ENCODE results near the gene ONECUT3.
A peak's percentile ranks its signal among the peaks of the same experiment; 100 is the strongest.
"Not testable (repeated sequence)": the region's sequence is repeated elsewhere in the genome, so short reads cannot be mapped to it uniquely, and the experiment has no call there.

Gene ONECUT3

DNA sequence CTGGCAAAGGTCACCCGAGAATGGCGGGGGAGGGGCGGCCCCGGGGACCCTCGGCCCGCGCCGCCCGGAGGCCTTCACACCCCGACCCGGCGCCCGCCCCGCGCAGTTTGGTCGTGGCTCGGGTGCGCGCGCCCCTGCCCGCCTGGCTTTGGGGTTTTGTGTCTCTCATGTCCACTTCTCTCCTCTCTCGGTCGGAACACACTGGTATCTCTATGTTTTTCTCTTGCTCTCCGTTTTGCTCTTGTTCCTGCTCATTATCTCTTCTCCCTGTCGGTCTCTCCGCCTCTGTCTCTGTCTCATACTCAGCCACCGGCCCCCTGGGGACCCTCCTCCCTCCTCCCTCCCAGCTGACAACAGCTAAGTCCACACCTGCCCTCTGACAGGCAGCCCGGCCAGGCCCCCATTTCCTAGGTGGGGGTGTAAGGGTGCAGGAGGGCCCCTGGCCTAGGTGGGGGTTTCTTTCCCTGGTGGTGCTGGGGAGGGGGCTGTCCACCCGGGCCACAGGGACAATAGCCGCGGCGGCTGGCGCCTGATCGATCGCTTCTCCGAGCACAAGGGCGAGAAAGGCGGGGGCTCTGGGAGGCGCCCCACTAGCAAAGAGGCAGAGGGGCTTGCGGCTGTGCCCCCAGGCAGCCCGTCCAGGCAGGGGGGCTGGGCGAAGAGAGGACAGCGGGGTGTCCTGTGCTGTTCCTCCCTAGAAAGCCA is 2.3 kb downstream of the ONECUT3 start:
- DNase-seq (ENCODE audit: low spot score) = no peak

DNA sequence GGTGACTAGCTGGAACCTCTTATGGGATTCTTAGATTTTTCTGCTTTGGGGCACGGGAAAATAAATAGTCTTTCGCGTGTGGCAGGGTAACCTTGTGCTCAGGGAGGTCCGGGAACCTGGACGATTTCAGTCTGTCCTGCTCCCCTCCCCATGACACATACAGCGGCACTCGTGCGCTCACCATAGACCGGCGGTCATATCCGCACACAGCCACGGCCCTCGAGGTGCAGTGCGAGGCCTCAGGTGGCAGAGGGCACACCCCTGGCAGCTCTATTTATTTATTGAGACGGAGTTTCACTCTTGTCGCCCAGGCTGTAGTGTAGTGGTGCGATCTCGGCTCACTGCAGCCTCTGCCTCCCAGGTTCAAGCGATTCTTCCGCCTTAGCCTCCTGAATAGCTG is 3.0 kb downstream of the ONECUT3 start:
- DNase-seq (ENCODE audit: low spot score) = no peak

DNA sequence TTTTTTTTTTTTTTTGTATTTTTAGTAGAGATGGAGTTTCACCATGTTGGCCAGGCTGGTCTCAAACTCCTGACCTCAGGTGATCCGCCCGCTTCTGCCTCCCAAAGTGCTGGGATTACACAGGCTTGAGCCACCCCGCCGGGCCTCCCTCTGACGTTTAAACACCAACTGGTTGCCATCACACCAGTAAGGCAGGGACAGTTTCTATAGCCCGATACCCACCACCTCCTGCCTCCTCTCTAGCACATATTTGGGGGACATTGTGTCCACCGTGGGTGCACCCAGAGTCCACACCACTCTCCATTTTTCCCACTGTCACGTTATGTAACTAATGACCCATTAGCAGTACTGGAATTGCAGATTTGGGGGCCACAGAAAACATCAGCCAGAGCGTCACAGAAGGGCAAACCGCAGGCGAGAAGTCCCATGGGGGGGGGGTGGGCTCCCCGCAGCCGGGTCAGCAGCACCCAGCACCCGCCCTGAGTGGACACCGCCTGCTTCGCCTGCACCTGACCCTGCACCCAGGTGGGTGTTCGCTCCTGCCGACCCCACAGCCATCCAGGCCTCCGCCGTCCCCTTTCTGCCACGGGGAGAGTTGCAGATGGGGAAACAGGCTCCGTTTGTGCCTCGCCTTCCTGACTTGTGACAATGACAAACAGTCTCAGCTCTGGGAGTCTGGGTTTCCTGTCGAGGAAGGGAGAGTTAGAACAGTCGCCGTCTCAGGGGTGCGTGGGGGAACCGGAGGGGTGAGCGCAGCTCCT is 3.6 kb downstream of the ONECUT3 start:
- no peak for DNase-seq (ENCODE audit: low spot score)

DNA sequence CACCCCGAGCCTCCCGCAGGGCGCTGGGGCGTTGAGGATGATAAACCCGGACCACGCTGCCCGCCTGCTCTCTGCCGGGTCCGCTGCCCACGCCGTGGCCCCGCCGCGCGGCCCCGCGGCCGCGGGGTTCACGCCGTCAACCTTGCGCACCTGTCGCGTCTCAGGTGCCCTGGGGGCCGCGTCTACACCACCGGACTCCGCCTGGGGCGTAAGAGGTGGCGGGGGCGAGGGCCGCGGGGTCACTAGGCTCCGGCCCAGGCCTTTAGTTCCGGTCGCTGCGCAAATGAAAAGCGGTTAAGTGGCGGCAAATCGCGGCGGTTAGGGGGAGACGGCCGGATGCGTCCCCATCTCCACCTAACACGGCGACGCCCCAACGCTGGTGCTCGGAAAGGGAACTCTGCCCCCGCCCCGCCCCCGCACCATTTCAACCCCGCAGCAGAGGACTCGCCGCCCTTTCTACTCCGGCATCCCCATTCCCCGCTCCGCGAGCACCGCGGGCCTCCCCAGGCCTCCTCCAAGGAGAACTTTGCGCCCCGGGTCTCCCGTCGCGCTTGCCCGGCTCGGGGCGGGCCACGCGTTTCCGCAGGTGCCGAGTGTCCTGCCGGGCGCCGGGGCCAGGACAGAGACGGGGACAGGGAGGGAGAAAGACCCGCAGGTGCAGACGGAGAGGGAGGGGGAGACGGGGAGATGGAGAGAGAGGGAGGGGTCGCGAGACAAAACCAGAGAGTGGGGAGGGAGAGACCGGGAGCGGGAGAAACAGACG is 4.3 kb downstream of the ONECUT3 start:
- no peak for DNase-seq (ENCODE audit: low spot score)

DNA sequence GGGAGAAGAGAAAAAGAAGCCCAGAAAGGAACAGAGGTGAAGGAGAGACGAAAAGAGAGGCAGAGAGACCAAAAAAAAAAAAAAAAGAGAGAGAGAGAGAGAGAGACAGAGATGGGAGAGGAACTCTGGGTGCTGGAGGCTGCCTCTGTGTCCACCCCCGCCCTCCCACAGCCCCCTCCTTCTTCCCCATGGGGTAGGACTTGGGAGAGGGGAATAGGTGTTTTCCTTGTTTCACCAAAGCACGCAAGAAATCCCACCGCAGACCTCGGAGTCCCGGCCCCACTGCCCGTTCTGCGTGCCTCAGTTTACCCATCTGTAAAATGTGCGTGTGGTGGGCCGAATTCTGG is 4.9 kb downstream of the ONECUT3 start:
- DNase-seq (ENCODE audit: low spot score) = no peak

DNA sequence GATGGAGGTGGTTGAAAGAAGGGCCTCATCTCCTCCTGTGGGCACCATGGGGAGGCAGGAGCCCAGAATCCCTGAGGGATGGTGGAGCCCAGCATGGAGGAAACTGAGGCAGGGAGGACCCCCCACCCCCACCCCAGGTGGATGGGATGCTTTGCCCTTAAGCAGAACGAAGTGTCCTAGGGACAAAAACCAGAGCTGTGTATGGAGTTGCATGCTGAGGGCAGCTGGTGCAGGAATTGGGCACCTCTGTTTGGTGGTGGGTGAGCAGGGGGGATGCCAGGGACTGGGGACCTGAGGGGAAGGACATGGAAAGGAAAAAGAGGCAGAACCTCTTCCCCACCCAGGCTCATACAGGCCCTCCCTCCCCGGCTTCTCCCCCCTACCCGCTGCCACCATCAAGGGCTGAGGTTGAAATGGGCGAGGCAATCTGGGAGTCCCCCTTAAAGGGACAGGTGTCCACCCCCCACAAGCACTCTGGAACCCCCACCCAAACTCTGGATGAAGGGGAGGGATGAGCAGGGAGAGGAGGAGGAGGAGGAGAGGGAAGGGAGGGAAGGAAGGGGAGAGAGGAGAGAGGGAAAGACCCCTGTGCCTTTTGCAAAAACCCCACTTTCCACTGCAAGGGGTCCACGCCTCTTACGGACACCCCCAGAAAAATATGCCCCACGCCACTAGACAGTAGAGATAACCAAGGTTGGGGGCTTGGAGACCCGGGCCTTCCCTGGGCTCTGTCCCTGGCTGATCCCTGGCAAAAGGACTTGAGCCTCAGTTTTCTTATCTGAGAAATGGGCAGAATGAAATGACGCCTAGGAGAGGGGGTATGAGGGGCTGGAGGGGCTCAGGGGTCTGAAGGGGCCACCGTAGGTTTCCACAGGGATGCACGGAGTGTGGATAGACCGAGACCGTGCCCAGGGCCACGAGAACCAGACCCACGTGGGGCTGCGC is 5.9 kb downstream of the ONECUT3 start:
- DNase-seq (ENCODE audit: low spot score) = no peak

DNA sequence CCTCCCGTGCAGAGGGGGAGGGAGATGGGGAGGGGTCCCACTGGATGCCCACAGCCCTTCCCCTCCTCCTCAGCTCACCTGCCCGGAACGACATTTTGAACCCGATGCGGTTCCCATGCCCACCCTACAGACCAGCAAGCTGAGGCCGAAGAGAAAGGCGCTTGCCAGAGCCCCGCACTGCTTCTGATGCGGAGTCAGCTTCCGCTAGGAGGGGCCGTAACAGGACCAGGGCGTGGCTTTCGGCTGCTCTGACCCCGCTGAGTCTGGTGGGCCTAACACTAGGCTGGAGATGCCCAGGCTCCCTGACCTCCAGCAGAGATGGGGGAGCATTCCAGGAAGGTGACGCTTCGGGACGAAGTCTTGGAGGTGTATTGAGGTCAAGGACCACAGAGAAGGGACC is 6.7 kb downstream of the ONECUT3 start:
- no peak for DNase-seq (ENCODE audit: low spot score)

DNA sequence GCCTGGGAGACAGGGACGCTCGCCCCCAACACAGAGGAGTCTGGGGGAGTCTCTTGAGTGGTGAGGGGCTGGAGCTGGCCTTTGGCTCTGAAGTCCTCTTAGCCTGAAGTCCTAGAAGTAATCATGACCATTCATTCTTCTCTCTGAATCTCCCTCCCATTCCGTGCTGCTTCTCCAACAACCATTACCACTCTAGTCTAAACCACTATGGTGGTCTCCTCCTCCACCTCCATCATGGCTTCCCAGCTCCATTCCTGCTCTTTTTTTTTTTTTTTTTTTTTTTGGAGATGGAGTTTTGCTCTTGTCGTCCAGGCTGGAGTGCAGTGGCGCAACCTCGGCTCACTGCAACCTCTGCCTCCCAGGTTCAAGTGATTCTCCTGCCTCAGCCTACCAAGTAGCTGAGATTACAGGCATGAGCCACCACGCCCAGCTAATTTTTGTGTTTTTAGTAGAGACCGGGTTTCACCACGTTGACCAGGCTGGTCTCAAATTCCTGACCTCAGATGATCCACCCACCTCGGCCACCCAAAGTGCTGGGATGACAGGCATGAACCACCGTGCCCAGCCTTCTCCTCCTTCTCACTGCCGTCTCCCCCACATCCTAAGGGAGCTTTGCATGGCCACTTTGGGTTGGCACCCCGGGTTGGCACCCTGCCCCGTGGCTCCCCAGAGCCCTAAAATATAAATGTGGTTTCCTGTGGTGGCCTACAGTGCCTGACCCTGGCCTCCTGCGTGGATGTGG is 7.7 kb downstream of the ONECUT3 start:
- not testable (repeated sequence) for DNase-seq (ENCODE audit: low spot score)

DNA sequence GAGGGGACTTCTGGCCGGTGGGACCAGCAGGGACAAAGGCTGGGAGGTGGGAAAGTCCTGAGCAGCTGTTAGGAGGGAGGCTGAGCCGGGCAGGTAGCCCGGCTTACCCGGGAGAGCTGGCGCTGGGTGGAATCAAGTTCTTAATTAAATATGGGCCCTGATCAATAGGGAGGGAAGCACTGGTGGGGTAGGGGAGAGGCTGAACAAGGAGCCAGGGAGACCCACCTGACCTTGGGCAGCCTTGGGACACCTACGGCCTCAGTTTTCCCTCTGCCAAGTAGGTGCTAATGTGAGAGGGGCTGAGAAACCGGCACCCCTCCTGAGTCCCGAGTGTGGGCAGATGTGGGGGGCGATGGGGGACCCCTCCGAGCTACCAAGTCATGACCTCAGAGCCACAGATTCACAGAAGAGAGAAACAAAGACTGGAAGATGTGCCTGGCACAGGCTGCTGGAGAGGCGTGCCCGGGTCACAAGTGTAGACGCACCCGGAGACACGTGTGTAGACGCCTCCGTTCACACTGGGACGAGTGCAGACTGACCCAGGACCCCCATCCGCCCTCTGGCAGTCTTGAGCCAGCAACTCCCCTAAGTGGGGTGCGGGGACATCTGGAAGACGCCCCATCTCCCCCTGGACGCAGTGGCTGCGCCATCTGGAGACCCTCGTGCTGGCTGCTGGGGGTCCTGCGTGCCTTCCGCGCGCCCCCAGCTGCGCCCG is 8.4 kb downstream of the ONECUT3 start:
- no peak for DNase-seq (ENCODE audit: low spot score)

DNA sequence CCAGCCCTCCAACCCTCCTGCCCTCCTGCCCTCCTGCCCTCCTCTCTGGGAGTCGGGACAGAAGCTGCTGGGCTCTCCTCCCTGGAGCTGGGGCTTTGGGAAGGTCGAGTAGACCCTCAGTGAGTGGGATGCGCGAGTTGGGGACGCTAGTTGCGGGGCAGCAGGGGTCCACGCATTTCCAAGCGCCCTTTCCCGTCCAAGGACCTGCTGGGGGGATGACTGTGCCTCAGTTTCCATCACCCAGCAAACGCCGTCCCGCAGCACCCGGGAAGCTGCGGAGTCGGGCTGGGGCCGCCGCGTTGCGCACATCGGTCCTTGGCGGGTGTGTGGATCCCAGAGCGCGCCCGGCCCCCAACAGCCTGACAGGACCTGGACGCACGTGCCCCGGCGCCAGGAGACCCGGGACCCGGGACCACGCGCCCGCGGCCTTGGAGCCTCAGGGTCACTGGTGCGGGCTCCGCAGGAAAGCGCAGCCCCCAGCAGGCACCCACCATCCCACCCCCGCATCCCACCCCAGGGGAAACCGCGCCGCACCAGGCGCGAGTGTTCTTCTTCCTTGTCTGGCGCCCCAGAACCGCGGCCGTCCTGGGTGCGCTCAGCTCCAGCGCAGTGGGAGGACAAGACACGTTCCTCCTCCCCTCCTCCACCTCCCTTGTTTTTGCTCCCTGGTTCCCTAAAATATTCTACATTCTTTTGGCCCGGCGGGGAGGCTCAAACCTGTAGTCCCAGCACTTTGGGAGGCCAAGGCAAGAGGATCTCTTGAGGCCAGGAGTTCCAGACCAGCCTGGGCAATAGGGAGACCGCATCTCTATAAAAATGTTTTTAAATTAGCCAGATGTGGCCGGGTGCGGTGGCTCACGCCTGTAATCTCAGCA is 9.2 kb downstream of the ONECUT3 start:
- no peak for DNase-seq (ENCODE audit: low spot score)

DNA sequence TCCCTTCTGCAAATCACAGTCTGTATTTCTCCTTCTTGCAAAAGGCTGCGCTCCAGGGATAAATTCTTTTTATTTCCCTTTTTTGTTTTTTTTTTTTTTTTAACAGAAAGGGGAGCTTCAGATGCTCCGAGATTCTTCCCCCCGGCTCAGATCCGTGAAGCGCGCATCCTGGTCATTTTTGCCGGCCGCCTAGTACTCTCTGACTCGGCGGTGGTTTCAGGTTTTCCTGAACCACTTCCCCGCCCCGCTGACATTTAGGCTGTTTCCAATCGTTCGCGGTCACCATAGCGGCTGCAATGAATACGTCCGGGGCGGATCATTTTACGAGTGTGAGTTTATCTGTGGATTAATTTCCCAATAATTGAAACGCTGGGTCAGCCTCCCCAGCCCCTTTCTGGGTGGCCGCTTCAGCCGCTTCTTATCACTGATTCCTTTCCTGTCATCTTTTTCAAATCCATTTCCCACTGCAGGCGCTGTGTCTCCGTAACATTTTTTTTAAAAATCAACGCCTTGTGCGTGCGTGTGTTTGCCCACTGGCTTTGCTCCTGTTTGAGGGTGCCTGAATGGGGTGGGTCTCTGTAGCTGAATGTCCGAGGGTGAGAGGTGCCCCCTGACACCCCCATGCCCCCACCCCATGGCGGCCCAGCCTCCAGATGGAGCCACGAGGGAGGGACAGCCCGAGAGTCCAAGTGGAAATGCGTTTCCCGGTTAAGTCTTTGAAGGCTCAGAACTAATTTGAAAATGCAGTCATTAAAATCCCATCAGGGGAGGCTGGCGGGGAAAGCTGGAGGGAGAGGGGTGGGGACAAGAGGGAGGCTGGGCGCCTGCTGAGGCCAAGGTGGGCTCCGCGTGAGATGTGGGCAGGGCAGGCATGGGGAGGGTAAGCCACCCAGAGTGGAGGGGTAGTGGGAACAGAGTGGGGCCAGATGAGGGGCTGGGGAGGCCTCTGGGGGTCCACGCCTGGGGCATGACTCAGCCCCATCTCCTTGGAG is 10.6 kb downstream of the ONECUT3 start:
- DNase-seq (ENCODE audit: low spot score) = no peak

DNA sequence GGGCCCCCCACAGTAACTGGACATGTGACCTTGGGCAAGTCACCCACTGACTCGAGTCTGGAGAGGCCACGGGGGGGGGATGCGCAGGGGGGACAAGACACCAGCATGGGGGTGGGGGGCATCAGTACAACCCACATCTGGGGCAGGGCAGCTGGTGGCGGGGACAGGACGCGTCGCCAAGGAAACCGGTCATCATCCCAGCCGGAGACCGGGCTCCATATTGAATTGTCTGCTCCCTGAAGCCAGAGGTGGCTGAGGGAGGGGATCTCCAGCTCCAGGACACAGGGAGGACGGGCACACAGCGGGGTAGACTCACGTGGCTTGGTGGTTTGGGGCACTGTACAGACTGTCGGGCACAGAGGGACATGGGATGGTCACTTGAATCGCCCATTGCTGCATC is 11.4 kb downstream of the ONECUT3 start:
- no peak for DNase-seq (ENCODE audit: low spot score)

DNA sequence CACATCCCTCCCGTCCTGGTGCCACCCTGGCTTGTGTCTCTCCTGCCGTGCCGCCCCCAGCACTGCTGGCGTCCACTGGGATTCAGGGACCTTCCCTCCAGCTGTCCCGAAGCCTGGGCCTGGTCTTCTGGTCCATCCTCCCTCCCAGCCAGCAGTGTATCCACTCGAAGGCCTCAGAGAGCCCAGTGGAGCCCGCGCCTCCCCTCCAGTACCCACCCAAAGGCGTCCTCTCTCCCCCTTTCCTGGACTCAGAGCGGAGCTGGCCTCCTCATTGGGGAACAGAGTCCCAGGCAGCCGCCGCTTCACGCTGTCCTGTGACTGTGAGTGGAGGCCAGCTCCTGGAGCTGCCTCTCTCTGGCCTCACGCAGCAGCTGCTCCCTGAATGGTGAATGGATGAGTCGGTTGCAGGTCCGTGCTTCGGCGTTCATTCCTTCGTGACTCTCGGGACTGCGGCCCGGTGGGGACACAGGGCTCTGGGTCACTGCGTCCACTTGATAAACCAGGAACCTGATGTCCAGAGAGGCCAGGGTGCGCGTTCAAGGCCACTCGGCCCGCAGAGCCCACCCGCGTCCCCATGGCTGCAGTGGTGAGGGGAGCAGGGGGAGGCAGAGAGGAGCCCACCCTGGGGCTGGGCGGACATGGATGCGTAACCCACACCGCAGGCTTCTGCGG is 12.1 kb downstream of the ONECUT3 start:
- no peak for DNase-seq (ENCODE audit: low spot score)

DNA sequence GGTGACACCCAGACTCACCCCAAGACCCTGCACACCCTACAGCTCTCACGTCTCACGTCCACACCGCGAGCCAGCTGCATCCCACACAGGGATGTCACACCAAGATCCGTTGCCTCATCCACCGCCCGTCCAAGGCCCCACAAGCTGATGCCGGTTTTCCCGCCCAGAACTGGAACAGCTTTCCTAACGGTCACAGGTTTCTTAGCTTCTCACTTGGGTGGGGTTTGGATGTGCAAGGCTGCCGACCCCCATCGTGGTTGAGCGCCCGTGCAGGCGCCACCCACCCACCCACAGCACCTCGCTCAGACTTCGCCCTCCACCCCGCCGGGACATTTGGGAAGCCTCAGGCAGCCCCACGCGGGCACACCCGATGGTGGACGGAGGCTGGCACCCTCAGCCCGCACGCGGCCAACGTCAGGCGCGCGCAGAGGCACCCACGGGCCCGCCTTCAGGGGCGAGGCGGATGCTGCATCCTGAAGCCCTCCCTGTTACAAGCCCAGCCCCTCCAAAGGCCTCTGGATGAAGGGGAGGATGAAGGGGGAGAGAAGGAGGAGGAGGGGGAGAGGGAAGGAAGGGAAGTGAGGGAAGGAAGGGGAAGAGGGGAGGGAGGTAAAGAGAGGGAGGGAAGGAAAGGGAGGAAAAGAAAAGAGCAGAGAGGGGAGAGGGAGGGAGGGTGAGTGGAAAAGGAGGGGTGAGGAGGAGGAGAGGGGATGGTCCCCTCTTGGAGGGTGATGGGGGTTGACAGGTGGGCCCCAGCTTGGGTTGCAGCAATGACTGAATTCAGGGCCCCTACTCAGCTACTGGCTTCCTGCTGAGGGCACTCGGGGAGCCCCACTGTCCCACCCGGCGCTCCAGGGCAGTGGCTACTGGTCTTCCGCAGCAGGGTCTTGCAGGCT is 12.8 kb downstream of the ONECUT3 start:
- no peak for DNase-seq (ENCODE audit: low spot score)

DNA sequence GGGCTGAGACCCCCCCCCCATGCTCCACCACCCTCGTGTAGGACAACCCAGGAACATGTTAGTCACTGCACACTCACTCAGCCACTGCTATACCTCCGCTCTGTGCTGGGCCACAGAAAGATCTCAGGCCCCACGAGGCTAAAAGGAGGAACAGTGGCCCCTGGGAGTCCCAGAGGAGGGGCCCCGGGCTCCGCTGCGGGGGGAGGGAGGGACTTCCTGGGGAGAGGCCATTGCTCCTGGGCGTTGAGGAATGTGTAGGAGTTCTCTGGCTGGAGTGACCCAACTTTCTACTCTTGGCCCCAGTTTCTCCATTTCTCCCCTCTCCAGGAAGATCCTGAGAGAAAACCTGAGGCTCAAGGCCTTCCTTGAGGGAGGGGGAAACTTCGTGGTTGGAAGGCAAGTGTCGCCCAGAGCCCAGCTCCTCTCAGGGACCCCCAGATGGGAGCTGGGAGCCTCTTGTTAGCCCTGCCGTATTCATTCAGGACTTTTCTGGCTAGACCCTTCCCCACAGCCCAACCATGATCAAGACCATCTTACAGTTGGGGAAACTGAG is 13.6 kb downstream of the ONECUT3 start:
- DNase-seq (ENCODE audit: low spot score) = no peak

DNA sequence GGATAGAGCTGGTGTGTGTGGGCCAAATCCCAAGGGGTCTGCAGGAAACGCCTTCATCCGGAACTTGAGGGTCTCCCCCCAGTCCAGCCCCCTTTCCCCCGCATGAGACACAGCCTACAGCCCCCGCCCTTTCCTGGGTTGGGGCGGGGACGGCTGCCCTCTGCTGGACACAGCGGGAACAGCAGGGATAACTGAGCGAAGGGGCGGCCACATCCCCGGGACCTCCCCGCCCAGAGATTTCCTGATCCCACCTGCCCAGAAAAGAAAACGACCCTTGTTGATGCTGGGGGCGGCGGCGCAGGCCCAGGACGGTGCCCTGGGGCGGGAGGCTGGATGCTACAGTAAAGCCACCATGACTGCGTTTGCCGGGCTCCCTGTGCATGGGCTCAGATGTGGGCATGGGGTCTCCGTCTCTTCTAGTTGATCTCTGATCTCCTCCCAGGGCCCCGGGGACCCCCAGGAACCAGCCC is 14.2 kb downstream of the ONECUT3 start:
- DNase-seq (ENCODE audit: low spot score) = peak; percentile 89

All from HuH-7 (cell line).